ENCODE data around the gene SMIM7. TPM values are rescaled to one million over a fixed set of nuclear protein-coding genes. Genes with fewer than 3 reads are reported as not detected.

The SMIM7 gene
- polyA plus RNA-seq (2012; ENCODE audit: insufficient read depth, insufficient read length, low read depth): 248 TPM

- Histone ChIP-seq H3K27me3 (no peaks in the 10 kb centered on the region), H3K4me1 (no peaks in the 10 kb centered on the region), H3K4me3 (ENCODE audit: low read depth, low read length) (peak within 1 kb of the TSS; percentile 87), H3K9me3 (no peaks in the 10 kb centered on the region), H3K36me3 (peaks cover 33% of the 10 kb centered on the region)
- TF ChIP-seq CTCF (IDR thresholded peaks at IDR 0.05; ENCODE audit: low read depth, low read length): no peak
- DNase-seq: peak; percentile 99
Observed at GRCh38 chr19:16659832-16660708, at the start of gene SMIM7. TSS of gene SMIM7 (minus strand) at chr19:16660144. CDS start at chr19:16660110, 34 bp downstream.

GRCh38 chr19:16703677-16704076 lies 43.7 kb upstream of the SMIM7 start:
- Histone ChIP-seq H3K4me1 (no peaks in the 10 kb centered on the region), H3K9me3 (no peaks in the 10 kb centered on the region), H3K27me3 (no peaks in the 10 kb centered on the region), H3K36me3 (no peaks in the 10 kb centered on the region), H3K4me3 (ENCODE audit: low read depth, low read length) (no peak overlapping the region)
- no peak for TF ChIP-seq CTCF (IDR thresholded peaks at IDR 0.05; ENCODE audit: low read depth, low read length)
- DNase-seq: no peak

- no peak for DNase-seq
- no peak overlapping the region for H3K4me3 ChIP-seq (ENCODE audit: low read depth, low read length)
- no peaks in the 10 kb centered on the region for H3K27me3 ChIP-seq
- TF ChIP-seq CTCF (IDR thresholded peaks at IDR 0.05; ENCODE audit: low read depth, low read length): no peak
- H3K36me3 ChIP-seq: no peaks in the 10 kb centered on the region
- no peaks in the 10 kb centered on the region for H3K9me3 ChIP-seq
- H3K4me1 ChIP-seq: no peaks in the 10 kb centered on the region
Observed at GRCh38 chr19:16702123-16702522, 42.2 kb upstream of the SMIM7 start.

GRCh38 chr19:16698914-16699313 lies 39.0 kb upstream of the SMIM7 start:
- no peak for TF ChIP-seq CTCF (IDR thresholded peaks at IDR 0.05; ENCODE audit: low read depth, low read length)
- Histone ChIP-seq H3K9me3 (no peaks in the 10 kb centered on the region), H3K27me3 (no peaks in the 10 kb centered on the region)

GRCh38 chr19:16688084-16688483 lies 28.1 kb upstream of the SMIM7 start:
- no peak for DNase-seq
- no peak for TF ChIP-seq CTCF (IDR thresholded peaks at IDR 0.05; ENCODE audit: low read depth, low read length)
- H3K4me1 ChIP-seq: no peaks in the 10 kb centered on the region
- H3K36me3 ChIP-seq: no peaks in the 10 kb centered on the region
- no peak overlapping the region for H3K4me3 ChIP-seq (ENCODE audit: low read depth, low read length)
- 0 out of 2 replicates have a peak, but pooled peaks cover 5% of the 10 kb centered on the region for H3K27me3 ChIP-seq
- no peaks in the 10 kb centered on the region for H3K9me3 ChIP-seq

More at GRCh38 chr19:16698914-16699313, 39.0 kb upstream of the SMIM7 start:
- no peak for DNase-seq
- H3K36me3 ChIP-seq: no peaks in the 10 kb centered on the region
- H3K4me1 ChIP-seq: no peaks in the 10 kb centered on the region
- H3K4me3 ChIP-seq (ENCODE audit: low read depth, low read length): no peak overlapping the region

- no peak for TF ChIP-seq CTCF (IDR thresholded peaks at IDR 0.05; ENCODE audit: low read depth, low read length)
- no peaks in the 10 kb centered on the region for H3K27me3 ChIP-seq
- H3K4me1 ChIP-seq: no peaks in the 10 kb centered on the region
- peaks cover 21% of the 10 kb centered on the region for H3K36me3 ChIP-seq
- H3K4me3 ChIP-seq (ENCODE audit: low read depth, low read length): no peak overlapping the region
- DNase-seq: no peak
- H3K9me3 ChIP-seq: peaks cover 3% of the 10 kb centered on the region; the same call in 1 of the 2 replicates
Observed at GRCh38 chr19:16684216-16684615, 24.3 kb upstream of the SMIM7 start.

All from BE2C (cell line).